SU-DHL-6 (cell line): Measurements from ENCODE around the gene PRM3.

Experiments used
- H2AFZ ChIP-seq: fragments of 200-600 bp; sonication (generic); 2 replicates; pipeline ENCODE4 v1.6.1; 2014; ENCODE audit warnings: low read depth, mild to moderate bottlenecking, moderate library complexity, mixed read lengths, antibody characterized with exemption, low read length; ENCODE audit not compliant: severe bottlenecking
- H3F3A ChIP-seq: fragments of 200-600 bp; shearing (Covaris generic); 2 replicates; pipeline ENCODE4 v1.6.0; 2016; ENCODE audit warnings: antibody characterized with exemption, mild to moderate bottlenecking; ENCODE audit not compliant: insufficient read depth
- H3K27ac ChIP-seq: fragments of 200-600 bp; sonication (generic); 2 replicates; pipeline ENCODE4 v1.5.1; 2016; ENCODE audit warnings: low read depth, mild to moderate bottlenecking, low read length, moderate library complexity, mixed read lengths
- H3K27me3 ChIP-seq: fragments of 200-600 bp; sonication (generic), shearing (Covaris generic); 2 replicates; pipeline ENCODE4 v1.6.0; 2014; ENCODE audit warnings: mild to moderate bottlenecking, low read length
- H3K36me3 ChIP-seq: fragments of 200-600 bp; sonication (generic); 2 replicates; pipeline ENCODE4 v1.6.1; 2014; ENCODE audit warnings: mild to moderate bottlenecking, low read length, mixed read lengths
- H3K4me2 ChIP-seq: fragments of 300-600, 200-600 bp; shearing (Covaris generic), sonication (generic); 2 replicates; pipeline ENCODE4 v1.6.0; 2014; ENCODE audit warnings: low read length, low read depth, mild to moderate bottlenecking; ENCODE audit not compliant: poor library complexity, severe bottlenecking
- H3K4me3 ChIP-seq: fragments of 200-600 bp; sonication (generic); 2 replicates; pipeline ENCODE4 v1.5.1; 2014; ENCODE audit warnings: antibody characterized with exemption, low read length, mild to moderate bottlenecking, mixed read lengths; ENCODE audit not compliant: insufficient read depth, poor library complexity, severe bottlenecking
- H3K79me2 ChIP-seq: fragments of 200-600 bp; sonication (generic); 2 replicates; pipeline ENCODE4 v1.6.1; 2014; ENCODE audit warnings: mild to moderate bottlenecking, low read length, moderate library complexity; ENCODE audit not compliant: insufficient read depth
- H3K9ac ChIP-seq: fragments of 200-600 bp; sonication (generic); 2 replicates; pipeline ENCODE4 v1.7.0; 2014; ENCODE audit warnings: mild to moderate bottlenecking, low read length
- H3K9me2 ChIP-seq: fragments of 200-600 bp; sonication (generic); replicated peaks from 2 replicates; pipeline ENCODE4 v1.6.1; 2014; ENCODE audit warnings: low read length; ENCODE audit not compliant: insufficient read depth
- H3K9me3 ChIP-seq: fragments of 200-600 bp; sonication (generic); 2 replicates; pipeline ENCODE4 v1.6.1; 2014; ENCODE audit warnings: low read length, mixed read lengths; ENCODE audit not compliant: insufficient read depth
- H4K20me1 ChIP-seq: fragments of 200-600 bp; sonication (generic); 2 replicates; pipeline ENCODE4 v1.6.1; 2014; ENCODE audit warnings: low read depth, mild to moderate bottlenecking, antibody characterized with exemption, low read length, moderate library complexity, mixed read lengths
- CTCF ChIP-seq: fragments of 200-600 bp; sonication (generic); IDR thresholded peaks from one replicate; pipeline ENCODE4 v1.5.1; 2017; ENCODE audit warnings: antibody characterized with exemption, mild to moderate bottlenecking, low read length, moderate library complexity; ENCODE audit not compliant: insufficient read depth, poor library complexity, severe bottlenecking
- EZH2phosphoT487 ChIP-seq: fragments of 200-600 bp; sonication (generic), shearing (Covaris generic); conservative IDR thresholded peaks from 2 replicates; pipeline ENCODE4 v1.6.1; 2018; ENCODE audit warnings: mild to moderate bottlenecking, antibody characterized with exemption, low read length, moderate library complexity, mixed read lengths

PRM3 gene

GRCh38 chr16:11315510-11315909 is 42.1 kb upstream of the PRM3 start:
- no peaks in the 10 kb centered on the region for H3K9me3 ChIP-seq
- H3K27ac ChIP-seq: no peak overlapping the region
- no peak overlapping the region for H3K4me2 ChIP-seq
- no peaks in the 10 kb centered on the region for H3K79me2 ChIP-seq
- no peaks in the 10 kb centered on the region for H3K36me3 ChIP-seq
- H3K4me3 ChIP-seq: no peak overlapping the region
- H3K9ac ChIP-seq: no peak overlapping the region
- no peaks in the 10 kb centered on the region for H3K27me3 ChIP-seq
- H3K9me2 ChIP-seq: no peaks in the 10 kb centered on the region
- H4K20me1 ChIP-seq: no peaks in the 10 kb centered on the region
- no peak overlapping the region for H2AFZ ChIP-seq
- H3F3A ChIP-seq: peaks cover 5% of the 10 kb centered on the region
- TF ChIP-seq CTCF: no peak
- TF ChIP-seq EZH2phosphoT487: no peak

- Histone ChIP-seq H3K9ac (no peak overlapping the region), H3K9me2 (no peaks in the 10 kb centered on the region), H3F3A (peaks cover 12% of the 10 kb centered on the region), H3K27me3 (no peaks in the 10 kb centered on the region), H4K20me1 (no peaks in the 10 kb centered on the region), H3K4me3 (no peak overlapping the region), H2AFZ (no peak overlapping the region), H3K79me2 (no peaks in the 10 kb centered on the region), H3K36me3 (no peaks in the 10 kb centered on the region), H3K4me2 (no peak overlapping the region), H3K9me3 (no peaks in the 10 kb centered on the region), H3K27ac (no peak overlapping the region)
- no peak for TF ChIP-seq EZH2phosphoT487
- no peak for TF ChIP-seq CTCF
Measured at GRCh38 chr16:11314309-11314894, 41.0 kb upstream of the PRM3 start.

- Histone ChIP-seq H3F3A (peaks cover 12% of the 10 kb centered on the region), H3K36me3 (no peaks in the 10 kb centered on the region), H3K9me2 (no peaks in the 10 kb centered on the region), H4K20me1 (no peaks in the 10 kb centered on the region), H3K9ac (no peak overlapping the region), H3K9me3 (no peaks in the 10 kb centered on the region), H3K4me3 (no peak overlapping the region), H3K79me2 (no peaks in the 10 kb centered on the region), H3K27me3 (no peaks in the 10 kb centered on the region), H3K4me2 (no peak overlapping the region), H3K27ac (no peak overlapping the region), H2AFZ (no peak overlapping the region)
- TF ChIP-seq EZH2phosphoT487 (no peak), CTCF (no peak)
Measured at GRCh38 chr16:11313493-11314308, 40.3 kb upstream of the PRM3 start.
